HG02642 (cell line): ENCODE data around the gene SFTPA2.
A peak's percentile ranks its signal among the peaks of the same experiment; 100 is the strongest.
"Not testable (repeated sequence)": the region's sequence is repeated elsewhere in the genome, so short reads cannot be mapped to it uniquely, and the experiment has no call there.

Source experiments
- ATAC-seq: cut with Tn5 transposase; IDR thresholded peaks from one replicate; pipeline ENCODE4 v1.9.1; 2021; ENCODE audit warnings: mild to moderate bottlenecking; ENCODE audit not compliant: unreplicated experiment, poor library complexity

SFTPA2 gene

GRCh38 chr10:79561257-79561656, 1.1 kb upstream of the SFTPA2 start:
- no peak for ATAC-seq

GRCh38 chr10:79559726-79560125, 481 bp downstream of the SFTPA2 start:
- no peak for ATAC-seq

- not testable (repeated sequence) for ATAC-seq
Observed at GRCh38 chr10:79556961-79557360, 3.2 kb downstream of the SFTPA2 start.

- ATAC-seq = no peak
Observed at GRCh38 chr10:79555354-79556309, 4.6 kb downstream of the SFTPA2 start.

GRCh38 chr10:79552143-79552542, 8.1 kb downstream of the SFTPA2 start:
- no peak for ATAC-seq

GRCh38 chr10:79547973-79548372, 12.2 kb downstream of the SFTPA2 start:
- no peak for ATAC-seq

- ATAC-seq = not testable (repeated sequence)
Observed at GRCh38 chr10:79547128-79547527, 13.1 kb downstream of the SFTPA2 start.

GRCh38 chr10:79544926-79545659, 15.1 kb downstream of the SFTPA2 start:
- ATAC-seq = not testable (repeated sequence)

GRCh38 chr10:79544408-79544807, 15.8 kb downstream of the SFTPA2 start:
- ATAC-seq = not testable (repeated sequence)

- ATAC-seq = no peak
Observed at GRCh38 chr10:79542626-79543025, 17.6 kb downstream of the SFTPA2 start.

GRCh38 chr10:79540930-79541329, 19.3 kb downstream of the SFTPA2 start:
- ATAC-seq = peak; percentile 85

GRCh38 chr10:79538311-79538710, 21.9 kb downstream of the SFTPA2 start:
- not testable (repeated sequence) for ATAC-seq

- ATAC-seq = not testable (repeated sequence)
Observed at GRCh38 chr10:79533903-79534175, 26.4 kb downstream of the SFTPA2 start.

GRCh38 chr10:79533142-79533902, 26.9 kb downstream of the SFTPA2 start:
- not testable (repeated sequence) for ATAC-seq

GRCh38 chr10:79528261-79528660, 31.9 kb downstream of the SFTPA2 start:
- not testable (repeated sequence) for ATAC-seq

GRCh38 chr10:79525049-79525710, 35.0 kb downstream of the SFTPA2 start:
- peak; percentile 79 for ATAC-seq

- not testable (repeated sequence) for ATAC-seq
Observed at GRCh38 chr10:79523157-79523853, 36.9 kb downstream of the SFTPA2 start.

GRCh38 chr10:79522464-79522863, 37.7 kb downstream of the SFTPA2 start:
- not testable (repeated sequence) for ATAC-seq

GRCh38 chr10:79521751-79522150, 38.5 kb downstream of the SFTPA2 start:
- not testable (repeated sequence) for ATAC-seq
